Stimulated activated CD8-positive, alpha-beta memory T cell treated with anti-CD3 and anti-CD28 coated beads, Interleukin-4, amount 100 ng/mL, for 24 hours (primary cell): ENCODE data around the gene TPSG1.
"Not testable (repeated sequence)": the region's sequence is repeated elsewhere in the genome, so short reads cannot be mapped to it uniquely, and the experiment has no call there.

Experiments
- DNase-seq: peaks from one replicate; pipeline ENCODE4 v3.0.0-alpha.2; 2020; ENCODE audit warnings: low read depth

Gene TPSG1

DNA sequence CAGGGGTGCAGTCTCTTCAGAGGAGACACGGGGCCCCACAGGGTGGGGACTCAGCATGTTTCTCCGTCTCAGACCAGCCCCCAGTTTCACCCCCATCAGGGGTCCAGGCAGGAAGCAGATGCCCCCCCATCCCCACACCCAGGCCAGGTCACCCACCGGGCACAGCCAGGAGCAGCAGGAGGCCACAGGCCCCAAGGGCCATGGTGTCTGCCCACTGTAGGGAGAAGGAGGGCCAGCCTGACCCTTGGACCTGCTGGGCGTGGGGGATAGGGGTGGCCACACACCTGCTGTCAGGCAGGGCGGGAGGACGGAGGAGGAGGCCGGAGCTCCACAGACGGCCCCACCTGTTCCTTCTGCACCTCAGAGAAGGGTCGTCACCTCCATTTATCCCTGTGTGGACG is at the start of gene TPSG1:
TSS of gene TPSG1 (minus strand) at position 218 of the 401 bp plus-strand sequence. CDS start at position 202, 16 bp downstream.
- DNase-seq: no peak

DNA sequence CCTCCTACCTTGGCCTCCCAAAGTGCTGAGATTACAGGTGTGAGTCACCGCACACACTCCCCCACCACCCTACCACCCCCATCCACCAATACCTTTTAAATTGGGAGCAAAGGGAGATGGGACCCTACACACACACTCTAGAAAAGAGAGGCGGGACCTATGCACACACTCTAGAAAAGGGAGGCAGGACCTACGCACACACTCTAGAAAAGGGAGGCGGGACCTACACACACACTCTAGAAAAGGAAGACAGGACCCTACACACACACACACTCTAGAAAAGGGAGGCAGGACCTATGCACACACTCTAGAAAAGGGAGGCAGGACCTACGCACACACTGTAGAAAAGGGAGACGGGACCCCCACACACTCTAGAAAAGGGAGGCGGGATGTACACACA is 49.7 kb upstream of the TPSG1 start:
- DNase-seq: no peak

DNA sequence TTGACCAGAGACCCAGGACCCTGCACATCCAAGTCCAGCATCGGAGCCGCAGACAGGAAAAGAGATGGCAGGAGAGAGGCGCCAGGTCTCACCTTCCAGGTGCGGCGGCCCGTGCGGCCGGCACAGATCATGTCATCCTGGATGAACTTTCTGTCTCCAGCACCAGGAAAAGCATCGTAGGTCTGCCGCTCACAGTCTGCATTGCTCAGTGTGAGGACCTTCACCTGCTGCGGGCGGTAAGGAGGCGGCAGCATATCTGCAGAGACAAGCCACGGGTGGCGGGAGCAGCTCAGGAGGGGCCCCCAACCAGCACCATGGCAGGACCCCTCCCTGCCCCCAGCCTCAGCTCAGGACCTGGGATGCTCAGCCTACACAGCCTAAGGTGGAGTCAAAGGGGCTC is 48.7 kb upstream of the TPSG1 start:
- no peak for DNase-seq

DNA sequence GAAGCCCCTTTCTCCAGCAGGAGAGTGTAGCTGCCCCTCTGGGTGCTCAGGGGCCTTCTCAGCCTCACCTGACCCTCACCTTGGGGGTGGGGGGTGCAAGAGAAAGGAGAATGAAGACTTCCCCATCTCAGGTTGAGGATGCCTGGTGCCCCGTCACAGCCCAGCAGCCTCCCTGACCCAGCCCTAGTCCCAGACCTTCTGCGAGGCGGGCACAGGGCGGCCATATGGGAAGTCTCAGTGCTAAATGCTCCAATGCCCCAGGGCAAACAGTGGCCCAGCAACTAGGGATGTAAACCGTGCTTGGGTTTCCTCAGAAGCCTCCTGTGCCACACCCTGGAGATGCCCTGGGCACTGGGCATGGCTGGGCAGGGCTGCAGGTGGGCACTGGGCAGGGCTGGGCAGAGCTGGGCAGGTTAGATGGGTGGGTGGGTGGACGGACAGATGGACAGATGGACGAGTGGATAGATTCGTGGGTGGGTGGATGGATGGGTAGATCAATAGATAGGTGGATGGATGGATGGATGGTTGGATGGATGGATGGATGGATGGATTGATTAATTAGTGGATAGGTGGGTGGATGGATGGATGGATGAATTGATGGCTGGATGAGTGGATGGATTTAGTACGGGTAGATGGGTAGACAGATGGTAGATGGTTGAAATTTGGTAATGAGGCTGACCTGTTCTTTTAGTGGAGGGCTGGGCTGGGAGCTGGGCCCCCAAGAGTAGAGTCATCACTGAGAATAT is 47.6 kb upstream of the TPSG1 start:
- DNase-seq: no peak

DNA sequence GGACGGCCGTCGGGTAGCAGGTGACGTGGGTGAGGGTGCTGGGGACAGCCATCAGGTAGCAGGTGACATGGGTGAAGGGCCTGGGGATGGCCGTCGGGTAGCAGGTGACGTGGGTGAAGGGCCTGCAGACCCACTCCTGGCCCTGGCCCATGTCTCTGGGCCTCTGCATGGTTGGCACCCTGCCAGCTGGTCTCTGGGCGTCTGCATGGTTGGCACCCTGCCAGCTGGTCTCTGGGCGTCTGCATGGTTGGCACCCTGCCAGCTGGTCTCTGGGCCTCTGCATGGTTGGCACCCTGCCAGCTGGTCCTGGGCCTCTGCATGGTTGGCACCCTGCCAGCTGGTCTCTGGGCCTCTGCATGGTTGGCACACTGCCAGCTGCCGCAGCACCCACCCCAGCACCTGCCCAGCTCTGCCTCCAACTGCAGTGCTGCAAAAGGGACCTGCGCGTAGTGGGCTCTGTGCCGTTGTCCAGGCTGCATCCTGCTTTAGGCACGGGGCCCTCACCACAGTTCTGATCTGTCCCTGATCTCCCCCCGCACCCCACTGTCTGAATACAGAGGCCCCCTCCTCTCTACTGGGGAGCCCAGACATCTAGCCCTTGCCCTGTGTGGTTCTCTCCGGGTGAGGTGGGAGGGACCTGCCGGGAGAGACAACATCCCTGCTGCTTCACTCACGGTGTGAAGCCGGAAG is 46.8 kb upstream of the TPSG1 start:
- not testable (repeated sequence) for DNase-seq

DNA sequence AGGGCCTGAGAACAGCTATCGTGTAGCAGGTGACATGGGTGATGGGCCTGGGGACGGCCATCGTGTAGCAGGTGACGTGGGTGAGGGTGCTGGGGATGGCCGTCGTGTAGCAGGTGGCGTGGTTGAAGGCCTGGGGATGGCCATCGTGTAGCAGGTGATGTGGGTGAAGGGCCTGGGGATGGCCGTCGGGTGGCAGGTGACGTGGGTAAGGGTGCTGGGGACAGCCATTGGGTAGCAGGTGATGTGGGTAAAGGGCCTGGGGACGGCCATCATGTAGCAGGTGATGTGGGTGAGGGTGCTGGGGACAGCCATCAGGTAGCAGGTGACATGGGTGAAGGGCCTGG is 46.3 kb upstream of the TPSG1 start:
- DNase-seq: no peak

DNA sequence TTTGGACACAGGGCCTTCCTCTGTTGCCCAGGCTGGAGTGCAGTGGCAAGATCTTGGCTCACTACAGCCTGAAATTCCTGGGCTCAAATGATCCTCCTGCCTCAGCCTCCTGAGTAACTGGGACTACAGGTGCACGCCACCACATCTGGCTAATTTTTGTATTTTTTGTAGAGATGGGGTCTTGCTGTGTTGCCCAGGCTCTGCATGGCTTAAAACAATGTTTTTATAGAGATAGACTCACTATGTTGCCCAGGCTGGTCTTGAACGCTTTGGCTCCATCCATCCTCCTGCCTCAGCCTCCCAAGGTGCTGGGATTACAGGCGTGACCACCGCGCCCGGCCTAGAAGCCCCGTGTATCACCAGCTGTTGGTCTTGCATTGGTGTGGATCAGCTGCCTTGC is 44.4 kb upstream of the TPSG1 start:
- not testable (repeated sequence) for DNase-seq

DNA sequence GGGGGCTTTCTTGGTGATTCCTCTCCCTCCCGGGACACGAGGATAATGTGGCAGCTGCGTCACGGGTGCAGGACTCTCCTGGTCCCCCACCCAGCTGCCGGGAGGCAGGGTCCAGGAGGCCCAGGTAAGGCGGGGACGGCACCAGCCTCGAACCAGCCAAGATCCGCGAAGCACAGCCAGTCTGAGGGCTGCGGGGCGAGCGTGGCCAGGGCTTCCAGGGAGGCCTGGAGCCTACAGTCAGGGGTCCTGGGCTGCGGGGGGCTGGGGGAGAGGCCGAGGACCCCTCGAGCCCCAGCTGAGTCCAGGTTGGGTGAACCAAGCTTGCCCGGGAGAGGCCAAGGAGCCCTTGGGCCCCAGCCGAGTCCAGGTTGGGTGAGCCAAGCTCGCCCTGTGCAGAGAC is 40.8 kb upstream of the TPSG1 start:
- no peak for DNase-seq

DNA sequence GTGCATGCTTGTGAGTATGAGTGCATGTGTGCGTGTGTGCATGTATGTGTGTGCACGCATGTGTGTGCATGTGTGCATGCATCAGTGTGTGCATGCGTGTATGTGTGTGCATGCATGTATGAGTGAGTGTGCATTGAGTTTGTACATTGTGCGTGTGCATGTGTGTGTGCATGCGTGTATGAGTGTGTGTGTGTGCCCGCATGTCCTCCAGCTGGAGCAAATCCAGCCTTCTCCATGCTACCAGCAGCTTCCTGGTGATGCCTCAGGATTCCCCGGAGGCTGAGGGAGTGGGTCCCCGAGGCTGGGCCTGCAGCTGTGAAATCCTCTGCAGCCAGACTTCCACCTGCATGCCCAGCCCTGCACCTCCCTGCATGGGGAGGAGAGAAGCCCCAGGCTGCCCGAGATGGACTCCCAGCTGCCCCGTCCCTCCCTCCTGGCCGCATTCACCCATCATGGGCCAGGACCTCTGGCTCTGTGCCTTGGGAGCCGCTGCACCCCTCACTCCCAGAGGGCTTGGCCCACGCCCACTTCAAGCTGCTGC is 40.1 kb upstream of the TPSG1 start:
- no peak for DNase-seq

DNA sequence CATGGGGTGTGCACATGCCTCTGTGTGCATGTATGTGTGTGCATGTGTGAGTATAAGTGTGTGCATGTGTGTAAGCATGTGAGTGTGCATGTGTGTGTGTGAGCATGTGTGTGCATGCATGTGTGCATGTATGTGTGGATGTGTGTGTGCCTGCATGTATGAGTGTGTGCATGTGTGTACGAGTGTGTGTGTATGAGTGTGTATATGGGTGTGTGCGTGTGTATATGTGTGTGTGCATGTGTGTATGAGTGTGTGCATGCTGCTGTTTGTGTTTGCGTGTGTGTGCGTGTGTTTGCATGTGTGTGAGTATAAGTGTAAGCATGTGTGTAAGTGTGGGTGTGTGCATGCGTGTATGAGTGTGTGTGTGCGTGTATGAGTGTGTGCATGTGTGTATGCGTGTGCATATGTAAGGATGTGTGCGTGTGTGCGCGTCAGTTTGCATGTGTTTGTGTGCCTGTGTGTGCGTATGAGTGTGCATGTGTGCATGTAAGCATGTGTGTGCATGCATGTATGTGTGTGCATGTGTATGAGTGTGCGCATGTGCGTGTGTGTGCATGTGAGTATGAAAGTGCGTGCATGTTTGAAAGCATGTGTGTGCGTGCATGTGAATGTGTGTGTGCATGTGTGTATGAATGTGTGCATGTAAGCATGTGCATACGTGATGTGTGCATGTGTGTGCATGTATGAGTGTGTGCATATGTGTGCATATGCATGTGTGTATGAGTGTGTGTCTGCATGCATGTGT is 39.4 kb upstream of the TPSG1 start:
- DNase-seq: no peak

DNA sequence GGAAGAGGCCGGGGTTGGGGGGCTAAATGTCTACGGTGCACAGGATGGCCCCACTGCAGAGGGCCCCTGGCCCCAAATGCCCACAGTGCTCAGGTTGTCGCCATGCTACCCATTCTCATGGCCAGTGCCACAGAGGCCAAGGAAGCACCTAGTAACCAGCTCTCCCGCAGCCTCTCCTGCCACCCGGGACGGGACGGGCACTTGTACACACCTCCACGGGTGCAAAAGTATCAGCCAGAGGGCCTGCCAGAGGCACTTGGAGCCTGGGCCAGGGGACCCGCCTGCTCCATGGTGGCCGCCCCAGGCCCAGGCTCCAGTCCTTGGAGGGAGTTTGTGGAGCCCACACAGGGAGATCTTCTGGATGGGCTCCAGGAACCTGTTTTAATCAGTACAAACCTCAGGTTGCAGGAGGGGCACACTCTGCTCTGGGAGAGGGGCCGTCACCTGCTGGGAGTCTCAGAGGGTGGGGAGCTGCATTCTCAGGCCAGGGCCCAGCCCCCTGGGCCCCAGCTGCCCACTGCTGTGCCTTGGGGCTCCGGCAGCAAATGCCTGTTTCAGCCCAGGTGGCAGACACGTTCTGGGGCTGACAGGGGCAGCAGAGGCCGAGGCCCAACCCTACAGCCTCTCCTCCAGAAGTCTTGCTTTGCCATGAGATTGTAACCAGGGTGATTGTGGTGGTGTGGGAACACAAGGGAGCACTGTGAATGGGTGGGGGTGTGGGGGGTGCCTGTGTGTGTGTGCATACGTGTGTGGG is 38.7 kb upstream of the TPSG1 start:
- DNase-seq: no peak

DNA sequence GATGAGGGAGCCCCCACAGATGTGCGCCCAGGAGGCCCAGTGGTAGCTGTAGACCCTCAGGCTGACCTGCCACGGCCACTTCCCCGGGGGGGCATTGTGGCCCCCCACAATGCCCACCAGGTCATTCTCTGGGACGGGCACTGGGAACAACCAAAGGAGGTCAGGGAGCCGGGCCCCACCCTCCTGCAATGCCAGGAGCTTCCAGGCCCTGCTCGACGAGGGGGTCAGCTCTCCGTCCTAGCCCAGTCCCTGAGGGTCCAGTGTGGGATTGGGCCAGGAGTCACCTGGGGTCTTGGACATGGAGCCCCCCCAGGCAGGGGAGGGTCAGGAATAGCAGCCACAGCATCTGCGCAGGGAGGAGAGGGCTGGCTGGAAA is 37.8 kb upstream of the TPSG1 start:
- DNase-seq: no peak

DNA sequence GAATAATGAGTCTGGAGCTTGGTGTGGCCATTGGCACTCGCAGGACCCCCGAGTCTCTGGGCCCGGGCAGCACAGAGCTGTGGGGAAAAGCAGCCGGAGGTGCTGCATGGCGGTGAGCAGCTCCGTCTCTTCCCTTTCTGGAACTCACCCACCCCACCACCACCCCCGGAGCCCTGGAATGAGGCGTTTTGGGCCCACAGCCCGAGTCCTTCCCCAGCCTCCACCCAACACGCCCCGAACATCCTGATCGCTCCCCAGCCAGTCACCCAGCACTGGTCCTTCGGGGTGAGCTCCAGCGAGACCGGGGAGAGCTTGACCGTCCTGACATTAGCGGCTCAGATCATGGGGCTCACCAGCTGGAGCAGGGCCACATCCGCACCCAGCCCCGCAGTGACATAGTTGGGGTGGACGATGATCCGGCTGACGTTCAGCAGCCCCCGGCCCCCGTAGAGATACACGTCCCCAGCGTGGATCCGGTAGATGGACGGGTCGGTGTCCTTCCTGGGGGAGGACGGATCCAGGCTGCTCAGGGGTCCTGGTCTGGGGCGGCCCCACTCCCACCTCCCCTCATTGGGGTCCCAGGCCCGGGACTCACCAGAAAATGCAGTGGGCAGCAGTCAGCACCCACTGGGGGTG is 37.3 kb upstream of the TPSG1 start:
- no peak for DNase-seq

DNA sequence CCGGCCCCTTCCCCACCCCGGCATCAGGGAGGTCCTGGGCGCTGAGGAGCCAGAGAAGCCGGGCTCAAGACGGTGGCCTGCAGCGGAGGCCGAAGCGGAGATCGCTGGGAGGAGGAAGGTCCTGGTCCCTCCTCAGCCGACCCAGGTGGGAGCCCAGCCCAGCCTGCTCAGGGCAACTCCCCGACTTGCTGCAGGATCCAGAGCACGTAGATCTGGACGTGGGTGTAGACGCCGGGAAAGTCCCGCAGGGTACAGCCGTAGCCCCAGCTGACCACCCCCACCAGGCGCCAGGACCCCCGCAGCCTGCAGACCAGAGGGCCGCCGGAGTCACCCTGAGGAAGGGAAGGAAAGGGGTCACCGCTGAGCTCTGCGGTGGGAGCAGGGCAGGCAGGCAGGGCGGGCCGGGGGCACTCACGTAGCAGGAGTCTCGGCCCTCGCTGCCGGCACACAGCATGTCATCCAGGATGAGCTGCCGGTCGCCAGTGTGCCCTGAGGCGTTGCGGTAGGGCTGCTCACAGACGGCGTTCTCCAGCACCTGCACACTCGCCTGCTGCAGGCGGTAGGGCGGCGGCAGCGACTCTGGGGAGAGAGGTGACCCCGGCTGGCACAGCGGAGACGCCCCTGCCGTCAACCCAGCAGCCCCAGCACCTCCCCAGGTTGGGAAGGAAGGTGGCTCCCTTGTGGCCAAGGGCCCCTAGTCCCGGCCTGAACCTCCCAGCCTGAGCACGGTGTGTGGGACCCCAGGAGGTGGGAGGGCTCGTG is 36.2 kb upstream of the TPSG1 start:
- DNase-seq: no peak

DNA sequence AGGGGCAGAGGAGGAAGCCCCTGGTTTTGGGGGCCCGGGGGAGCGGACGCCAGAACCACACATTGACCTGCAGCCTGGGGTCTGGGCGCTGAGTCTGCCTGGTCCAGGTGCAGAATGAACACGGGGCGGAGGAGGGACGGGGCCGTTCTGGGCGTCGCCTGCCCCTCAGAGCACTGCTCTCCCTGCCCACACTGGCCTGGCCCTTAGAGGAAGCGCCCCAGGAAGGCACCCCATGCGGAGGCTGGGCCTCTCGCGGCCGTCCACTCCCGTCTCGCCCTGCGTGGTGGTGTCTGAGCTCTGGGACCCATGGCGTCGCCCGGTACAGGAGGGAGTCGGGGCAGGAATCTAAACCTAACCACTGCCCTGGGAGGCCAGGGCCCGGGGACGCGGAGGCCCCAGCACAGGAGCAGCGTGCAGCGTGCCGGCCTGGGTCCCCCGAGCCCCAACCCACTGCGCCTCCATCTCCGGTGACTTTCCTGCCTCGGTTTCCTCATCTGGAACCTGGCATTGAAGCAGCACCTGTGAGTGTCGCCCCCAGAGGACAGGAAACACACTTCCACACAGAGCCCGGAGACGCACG is 35.1 kb upstream of the TPSG1 start:
- no peak for DNase-seq

DNA sequence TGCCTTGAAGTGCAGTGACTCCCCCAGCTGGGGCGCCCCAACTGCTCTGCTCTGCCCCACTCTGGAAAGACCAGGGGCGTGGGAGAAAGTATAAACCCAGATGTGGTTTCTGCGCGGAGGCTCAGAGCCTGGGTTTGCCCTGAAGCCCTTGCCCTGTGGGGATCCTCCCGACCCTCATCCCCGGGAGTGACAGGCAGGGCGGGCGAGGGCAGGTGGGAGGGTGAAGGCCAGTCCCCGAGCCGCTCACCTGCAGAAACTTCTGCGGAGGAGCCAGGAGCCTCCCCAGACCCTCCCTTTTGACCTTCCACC is 34.6 kb upstream of the TPSG1 start:
- no peak for DNase-seq

DNA sequence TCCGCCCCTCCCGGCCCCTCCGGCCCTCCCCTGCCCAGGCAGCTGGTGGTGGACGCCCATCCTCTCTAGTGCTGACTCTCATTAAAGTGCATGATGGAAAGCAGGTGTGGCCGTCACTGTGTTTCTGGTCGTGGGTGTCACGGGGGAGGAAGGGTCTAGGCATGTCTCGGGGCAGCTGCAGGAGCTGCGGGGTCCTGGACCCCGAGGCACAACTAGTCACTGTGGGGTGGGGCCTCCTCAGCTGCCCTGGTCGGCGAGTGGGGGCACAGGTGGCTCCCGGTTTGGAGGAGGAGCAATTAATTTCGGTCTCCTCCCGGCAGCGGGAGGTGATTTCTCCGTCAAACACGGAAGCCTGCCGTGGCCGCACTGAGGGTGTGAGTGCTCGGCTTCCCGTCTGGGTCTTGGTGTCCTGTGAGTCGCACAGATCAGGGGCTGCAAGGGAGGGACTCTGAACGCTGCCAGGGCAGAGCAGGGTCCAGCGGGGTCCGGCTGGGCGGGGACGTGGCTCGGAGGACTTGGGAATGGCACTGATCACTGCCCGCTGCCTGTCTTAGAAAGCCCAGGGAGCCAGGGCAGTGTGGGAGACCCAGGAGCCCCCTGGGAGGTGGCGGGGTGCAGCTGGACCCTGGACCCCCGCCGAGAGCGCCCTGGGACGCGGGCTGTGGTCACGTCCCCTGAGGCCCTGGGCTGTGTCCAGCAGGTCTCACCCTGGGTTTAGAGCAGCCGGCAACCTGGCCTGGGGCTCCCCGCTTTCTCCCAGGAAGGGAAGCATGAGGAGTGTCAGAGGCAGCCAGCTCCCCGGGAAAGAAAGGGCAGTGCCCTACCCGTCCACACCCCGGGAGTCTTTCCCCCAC is 34.1 kb upstream of the TPSG1 start:
- no peak for DNase-seq

DNA sequence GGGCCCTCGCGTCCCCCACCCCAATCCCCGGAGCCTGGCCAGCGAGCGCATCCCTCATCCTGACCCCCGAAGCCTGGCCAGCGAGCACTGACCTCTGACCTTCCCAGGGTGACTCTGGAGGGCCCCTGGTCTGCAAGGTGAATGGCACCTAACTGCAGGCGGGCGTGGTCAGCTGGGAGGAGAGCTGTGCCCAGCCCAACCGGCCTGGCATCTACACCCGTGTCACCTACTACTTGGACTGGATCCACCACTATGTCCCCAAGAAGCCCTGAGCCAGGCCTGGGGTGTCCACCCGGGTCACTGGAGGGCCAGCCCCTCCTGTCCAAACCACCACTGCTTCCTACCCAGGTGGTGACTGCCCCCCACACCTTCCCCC is 33.1 kb upstream of the TPSG1 start:
- DNase-seq: no peak

DNA sequence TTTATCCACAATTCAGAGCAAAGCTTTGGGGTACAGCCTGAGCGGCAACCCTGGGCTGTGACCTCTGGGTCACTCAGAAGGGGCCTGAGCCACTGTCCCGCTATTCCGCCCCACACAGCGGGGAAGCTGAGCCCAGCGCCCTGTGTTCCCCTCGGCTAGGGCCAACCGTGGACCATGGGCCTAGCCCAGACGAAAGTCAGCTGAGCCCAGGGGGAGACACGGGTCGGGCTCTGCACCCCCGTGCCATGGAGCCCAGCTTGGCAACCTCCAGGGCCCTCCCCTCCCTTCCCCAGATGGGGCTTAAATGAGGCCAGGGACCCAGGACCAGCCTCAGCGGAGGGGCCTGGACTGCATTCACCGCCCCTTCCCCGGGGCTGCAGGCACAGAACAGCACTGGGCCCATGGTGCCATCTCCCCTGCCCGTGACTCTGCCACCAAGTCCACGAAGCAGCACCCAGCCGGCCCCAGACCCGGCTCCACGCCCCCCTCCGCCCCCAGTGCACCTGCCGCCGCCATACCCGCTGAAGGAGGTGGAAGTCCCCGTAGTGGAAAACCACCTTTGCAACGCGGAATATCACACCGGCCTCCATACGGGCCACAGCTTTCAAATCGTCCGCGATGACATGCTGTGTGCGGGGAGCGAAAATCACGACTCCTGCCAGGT is 32.6 kb upstream of the TPSG1 start:
- no peak for DNase-seq
